Measurements from ENCODE around the gene GOLGA6B. TPM values are rescaled to one million over a fixed set of nuclear protein-coding genes. Genes with fewer than 3 reads are reported as not detected.

GOLGA6B gene
- polyA plus RNA-seq, 3 donors = 0.04 TPM; not detected in 2

- H3K4me1 Mint-ChIP-seq = peaks cover 12% of the 10 kb centered on the region
- H3K4me3 Mint-ChIP-seq = no peak overlapping the region
These were observed 28.3 kb downstream of the GOLGA6B start for GRCh38 chr15:72682772-72683171.

GRCh38 chr15:72685301-72685924 is 30.9 kb downstream of the GOLGA6B start:
- Mint-ChIP-seq H3K4me3 (peak overlapping the region; percentile 98 to 99), H3K4me1 (peaks cover 12% of the 10 kb centered on the region), H3K27me3 (ENCODE audit: low read depth in 3 of 3) (peaks cover 0 to 6% (median 0%) of the 10 kb centered on the region in 3 donors), H3K36me3 (no peaks in the 10 kb centered on the region), H3K9me3 (no peaks in the 10 kb centered on the region), H3K27ac (peak overlapping the region; percentile 92 to 96 (median 94))
- DNase-seq = peak in 1 of 3 donors; percentile 6
- Histone ChIP-seq H3K9me3 (replicated peaks in 1 of 2; ENCODE audit: control insufficient read depth in 1 of 2, insufficient read depth in 1 of 2, low read length in 2 of 2) (no peaks in the 10 kb centered on the region), H3K36me3 (replicated peaks in 1 of 2; ENCODE audit: control insufficient read depth in 1 of 2, insufficient read depth in 2 of 2, low read length in 2 of 2) (no peaks in the 10 kb centered on the region), H3K27me3 (ENCODE audit: control insufficient read depth in 2 of 2, insufficient read depth in 2 of 2, low read length in 2 of 2) (no peaks in the 10 kb centered on the region), H3K79me2 (ENCODE audit: insufficient read depth, low read length) (no peaks in the 10 kb centered on the region), H3K9ac (ENCODE audit: insufficient read depth, low read length, poor library complexity, severe bottlenecking) (peak overlapping the region; percentile 67), H3K4me1 (ENCODE audit: control insufficient read depth in 1 of 2, insufficient read depth in 2 of 2, low read length in 2 of 2) (peaks cover 14 to 15% of the 10 kb centered on the region in 2 donors), H2AFZ (ENCODE audit: insufficient read depth, low read depth, low read length, poor library complexity, severe bottlenecking) (peak overlapping the region; percentile 94), H3K4me2 (replicated peaks; ENCODE audit: extremely low read depth, low read length, poor library complexity, severe bottlenecking) (peak overlapping the region; percentile 98), H3K27ac (ENCODE audit: low read depth in 1 of 2, low read length in 2 of 2) (peak overlapping the region; percentile 71 to 76), H4K20me1 (ENCODE audit: insufficient read depth, low read length) (no peaks in the 10 kb centered on the region), H3K4me3 (replicated peaks in 1 of 3; ENCODE audit: low read depth in 2 of 3, low read length in 3 of 3) (peak overlapping the region; percentile 75 to 93 (median 90))
- TF ChIP-seq CTCF (IDR thresholded peaks at IDR 0.05) = no peak
- intact Hi-C loops (cut with micrococcal nuclease) = no loop called here
- 7% methylated on average over 7 of the region's 23 CpGs for WGBS (ENCODE audit: insufficient coverage)

More at GRCh38 chr15:72682772-72683171, 28.3 kb downstream of the GOLGA6B start:
- Histone ChIP-seq H3K4me3 (replicated peaks in 1 of 3; ENCODE audit: low read depth in 2 of 3, low read length in 3 of 3) (no peak overlapping the region), H4K20me1 (ENCODE audit: insufficient read depth, low read length) (no peaks in the 10 kb centered on the region), H2AFZ (ENCODE audit: insufficient read depth, low read depth, low read length, poor library complexity, severe bottlenecking) (peak overlapping the region; percentile 29), H3K27ac (ENCODE audit: low read depth in 1 of 2, low read length in 2 of 2) (no peak overlapping the region), H3K9ac (ENCODE audit: insufficient read depth, low read length, poor library complexity, severe bottlenecking) (no peak overlapping the region), H3K36me3 (replicated peaks in 1 of 2; ENCODE audit: control insufficient read depth in 1 of 2, insufficient read depth in 2 of 2, low read length in 2 of 2) (no peaks in the 10 kb centered on the region), H3K4me2 (replicated peaks; ENCODE audit: extremely low read depth, low read length, poor library complexity, severe bottlenecking) (no peak overlapping the region), H3K79me2 (ENCODE audit: insufficient read depth, low read length) (no peaks in the 10 kb centered on the region), H3K4me1 (ENCODE audit: control insufficient read depth in 1 of 2, insufficient read depth in 2 of 2, low read length in 2 of 2) (peaks cover 14 to 15% of the 10 kb centered on the region in 2 donors), H3K9me3 (replicated peaks in 1 of 2; ENCODE audit: control insufficient read depth in 1 of 2, insufficient read depth in 1 of 2, low read length in 2 of 2) (no peaks in the 10 kb centered on the region), H3K27me3 (ENCODE audit: control insufficient read depth in 2 of 2, insufficient read depth in 2 of 2, low read length in 2 of 2) (peaks cover 4% of the 10 kb centered on the region in 2 donors)
- TF ChIP-seq CTCF (IDR thresholded peaks at IDR 0.05) = no peak
- intact Hi-C loops (cut with micrococcal nuclease) = no loop called here
- Mint-ChIP-seq H3K27me3 (ENCODE audit: low read depth in 3 of 3) (peaks cover 9 to 15% (median 15%) of the 10 kb centered on the region in 3 donors), H3K9me3 (no peaks in the 10 kb centered on the region), H3K27ac (no peak overlapping the region), H3K36me3 (no peaks in the 10 kb centered on the region)
- DNase-seq = no peak
- 95% methylated on average over 3 of the region's 3 CpGs for WGBS (ENCODE audit: insufficient coverage)

Data from CD14-positive monocyte (primary cell).